Caco-2 (cell line): ENCODE data around the gene FITM2. TPM values are rescaled to one million over a fixed set of nuclear protein-coding genes. Genes with fewer than 3 reads are reported as not detected.

Experiments used
- BruUV-seq: library from RNA; stranded (reverse); fragments of 400-500 nt; replicated peaks from 2 replicates; lab custom pipeline; 2021; lab: Mats Ljungman, UMichigan
- CTCF ChIA-PET: fragments of 300-600 bp; sonication (Branson Sonifier 250); formaldehyde crosslinking; loops from one replicate; lab custom pipeline; 2022; ENCODE audit warnings: antibody characterized with exemption; lab: Charles Lee
- POLR2A ChIA-PET: fragments of 300-600 bp; sonication (Branson Sonifier 250); formaldehyde crosslinking; loops from one replicate; lab custom pipeline; 2022; ENCODE audit warnings: antibody characterized with exemption; lab: Charles Lee
- DNase-seq, 2 experiments: peaks; one replicate each; pipeline versions ENCODE4 v3.0.0 to v3.0.0-alpha.2; 2020 to 2022
- H3K27me3 ChIP-seq: replicated peaks from 2 replicates; pipeline ENCODE4 v1.6.0; 2011; ENCODE audit warnings: low read length; ENCODE audit not compliant: control insufficient read depth, insufficient read depth
- H3K36me3 ChIP-seq: 2 replicates; pipeline ENCODE4 v1.5.1; 2011; ENCODE audit warnings: low read length; ENCODE audit not compliant: control insufficient read depth, insufficient read depth
- H3K4me1 ChIP-seq: fragments of 250-450 bp; sonication (Bioruptor Pico); 2 replicates; pipeline ENCODE4 v1.5.1; 2020; ENCODE audit warnings: mild to moderate bottlenecking
- H3K4me3 ChIP-seq: 2 replicates; pipeline ENCODE4 v1.5.1; 2011; ENCODE audit warnings: low read depth, mild to moderate bottlenecking, control low read depth, low read length
- H3K9me3 ChIP-seq: fragments of 250-450 bp; sonication (Bioruptor Pico); 2 replicates; pipeline ENCODE4 v1.5.1; 2020; ENCODE audit warnings: mild to moderate bottlenecking, moderate library complexity
- H3K27ac Mint-ChIP-seq: one replicate; pipeline ENCODE4 v1.8.0; 2022; ENCODE audit warnings: mixed read lengths; ENCODE audit not compliant: unreplicated experiment
- H3K27me3 Mint-ChIP-seq: one replicate; pipeline ENCODE4 v1.8.0; 2022; ENCODE audit warnings: mixed read lengths; ENCODE audit not compliant: insufficient read depth, unreplicated experiment
- H3K36me3 Mint-ChIP-seq: one replicate; pipeline ENCODE4 v1.8.0; 2022; ENCODE audit warnings: mild to moderate bottlenecking, mixed read lengths; ENCODE audit not compliant: insufficient read depth, unreplicated experiment
- H3K4me1 Mint-ChIP-seq: one replicate; pipeline ENCODE4 v1.8.0; 2022; ENCODE audit warnings: low read depth, mixed read lengths; ENCODE audit not compliant: unreplicated experiment
- H3K4me3 Mint-ChIP-seq: one replicate; pipeline ENCODE4 v1.8.0; 2022; ENCODE audit warnings: mild to moderate bottlenecking, moderate library complexity, mixed read lengths; ENCODE audit not compliant: unreplicated experiment
- H3K9me3 Mint-ChIP-seq: one replicate; pipeline ENCODE4 v1.8.0; 2022; ENCODE audit warnings: mixed read lengths; ENCODE audit not compliant: unreplicated experiment
- CTCF ChIP-seq, 2 experiments: fragments of 200-600 bp in 1 of 2; IDR thresholded peaks; 1 replicate in 1 of 2; 2 replicates in 1 of 2; pipeline versions ENCODE4 v1.5.1 to v1.8.0; 2011 to 2022; ENCODE audit warnings: antibody characterized with exemption in 1 of 2, control low read depth in 1 of 2, inconsistent platforms in 1 of 2, low read depth in 1 of 2, low read length in 1 of 2, mild to moderate bottlenecking in 1 of 2, moderate library complexity in 1 of 2; ENCODE audit not compliant: insufficient read depth in 1 of 2, severe bottlenecking in 1 of 2, unreplicated experiment in 1 of 2
- intact Hi-C: fragments of 100-400 bp; cut with micrococcal nuclease; formaldehyde crosslinking; loops from one replicate; pipeline ENCODE4 v1.10.0; 2022; ENCODE audit not compliant: unreplicated experiment
- total RNA-seq: library from RNA; stranded (reverse); gene quantifications from 2 replicates; pipeline ENCODE4 v1.2.3, GENCODE V29; 2022

The FITM2 gene
- total RNA-seq, 1 experiment from 2014 or later, result 14.4 TPM

- Mint-ChIP-seq H3K4me3 (no peak overlapping the region), H3K36me3 (no peaks in the 10 kb centered on the region), H3K27me3 (peaks cover 9% of the 10 kb centered on the region), H3K9me3 (no peaks in the 10 kb centered on the region), H3K4me1 (no peaks in the 10 kb centered on the region), H3K27ac (no peak overlapping the region)
- no TSS peak for BruUV-seq
- Histone ChIP-seq H3K4me1 (no peaks in the 10 kb centered on the region), H3K27me3 (no peaks in the 10 kb centered on the region), H3K9me3 (no peaks in the 10 kb centered on the region), H3K36me3 (no peaks in the 10 kb centered on the region), H3K4me3 (no peak overlapping the region)
- TF ChIP-seq CTCF (IDR thresholded peaks at IDR 0.05; ENCODE audit: insufficient read depth in 1 of 2, low read depth in 1 of 2, low read length in 1 of 2, severe bottlenecking in 1 of 2, unreplicated experiment in 1 of 2), result no peak
- intact Hi-C loops, result no loop called here
- no peak for DNase-seq
- CTCF ChIA-PET, result interaction anchor here (0.6 to 1.5 kb wide), 2 partner anchors 23 to 55 kb away, joined by 3 to 4 read pairs; partner anchors contain the start of gene FITM2
- POLR2A ChIA-PET, result no interaction called here
Observed at GRCh38 chr20:44255942-44256341, 55.1 kb downstream of the FITM2 start.

GRCh38 chr20:44254073-44254472 is 56.9 kb downstream of the FITM2 start:
- CTCF ChIA-PET, result interaction anchor here (0.6 to 1.8 kb wide), 4 partner anchors 9 to 218 kb away, joined by 3 to 4 read pairs (median 3); partner anchors contain the start of gene FITM2
- intact Hi-C loops, result no loop called here
- Histone ChIP-seq H3K27me3 (no peaks in the 10 kb centered on the region), H3K36me3 (no peaks in the 10 kb centered on the region), H3K9me3 (no peaks in the 10 kb centered on the region), H3K4me1 (no peaks in the 10 kb centered on the region), H3K4me3 (no peak overlapping the region)
- Mint-ChIP-seq H3K4me1 (no peaks in the 10 kb centered on the region), H3K27me3 (peaks cover 3% of the 10 kb centered on the region), H3K9me3 (no peaks in the 10 kb centered on the region), H3K27ac (no peak overlapping the region), H3K4me3 (no peak overlapping the region), H3K36me3 (no peaks in the 10 kb centered on the region)
- DNase-seq, result no peak
- no peak for TF ChIP-seq CTCF (IDR thresholded peaks at IDR 0.05; ENCODE audit: insufficient read depth in 1 of 2, low read depth in 1 of 2, low read length in 1 of 2, severe bottlenecking in 1 of 2, unreplicated experiment in 1 of 2)
- POLR2A ChIA-PET, result no interaction called here
- no TSS peak for BruUV-seq

DNA sequence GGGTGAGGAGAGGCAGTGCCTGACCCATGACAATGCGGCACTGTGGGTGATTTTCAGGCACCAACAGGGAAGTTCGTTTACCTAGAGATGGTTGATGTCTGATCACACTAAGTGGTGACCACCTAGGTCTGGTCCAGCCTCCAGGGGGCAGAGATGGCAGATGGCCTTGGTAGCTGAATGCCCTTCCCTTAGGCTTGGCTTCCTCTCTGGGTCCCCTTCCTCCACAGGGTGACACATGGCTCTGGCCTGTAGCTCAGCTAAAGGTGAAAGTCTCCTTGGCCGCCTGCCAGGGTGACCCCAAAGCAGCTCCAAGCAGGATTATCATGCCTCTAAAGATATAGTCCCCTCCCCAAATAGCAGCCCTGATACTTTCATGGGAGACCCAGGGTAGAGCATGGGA is 57.5 kb downstream of the FITM2 start:
- no peak for DNase-seq
- Histone ChIP-seq H3K4me1 (no peaks in the 10 kb centered on the region), H3K9me3 (no peaks in the 10 kb centered on the region), H3K4me3 (no peak overlapping the region), H3K36me3 (no peaks in the 10 kb centered on the region), H3K27me3 (no peaks in the 10 kb centered on the region)
- peak in 1 of 2 experiments; percentile 6 for TF ChIP-seq CTCF (IDR thresholded peaks at IDR 0.05; ENCODE audit: insufficient read depth in 1 of 2, low read depth in 1 of 2, low read length in 1 of 2, severe bottlenecking in 1 of 2, unreplicated experiment in 1 of 2)
- no peak overlapping the region for H3K27ac Mint-ChIP-seq
- intact Hi-C loops, result no loop called here
- H3K9me3 Mint-ChIP-seq, result no peaks in the 10 kb centered on the region
- POLR2A ChIA-PET, result no interaction called here
- peaks cover 1% of the 10 kb centered on the region for H3K27me3 Mint-ChIP-seq
- no TSS peak for BruUV-seq
- no peak overlapping the region for H3K4me3 Mint-ChIP-seq
- CTCF ChIA-PET, result interaction anchor here (0.9 to 1.8 kb wide), 2 partner anchors 58 to 218 kb away, joined by 3 to 4 read pairs; partner anchors contain the start of gene FITM2
- no peaks in the 10 kb centered on the region for H3K4me1 Mint-ChIP-seq
- H3K36me3 Mint-ChIP-seq, result no peaks in the 10 kb centered on the region

Other genes starting within 250 kb of the FITM2 start
- gene JPH2, start 124.0 kb downstream of the FITM2 start, total RNA-seq, result 10.5 and 11.1 TPM in 2 replicates
- 79.7 and 82.3 TPM in 2 replicates for gene OSER1, start 100.4 kb downstream of the FITM2 start, total RNA-seq
- gene GDAP1L1, start 63.9 kb downstream of the FITM2 start, total RNA-seq, result 2.5 and 4.2 TPM in 2 replicates
- not detected in 2 replicates for gene R3HDML, start 25.8 kb upstream of the FITM2 start, total RNA-seq
- gene HNF4A, start 44.5 kb upstream of the FITM2 start, total RNA-seq, result 256 and 292 TPM in 2 replicates
- 53.9 and 54.6 TPM in 2 replicates for gene TTPAL, start 164.7 kb upstream of the FITM2 start, total RNA-seq
- 179 and 185 TPM in 2 replicates for gene SERINC3, start 210.9 kb upstream of the FITM2 start, total RNA-seq